Measurements from ENCODE around the gene HCN3.

Gene HCN3

DNA sequence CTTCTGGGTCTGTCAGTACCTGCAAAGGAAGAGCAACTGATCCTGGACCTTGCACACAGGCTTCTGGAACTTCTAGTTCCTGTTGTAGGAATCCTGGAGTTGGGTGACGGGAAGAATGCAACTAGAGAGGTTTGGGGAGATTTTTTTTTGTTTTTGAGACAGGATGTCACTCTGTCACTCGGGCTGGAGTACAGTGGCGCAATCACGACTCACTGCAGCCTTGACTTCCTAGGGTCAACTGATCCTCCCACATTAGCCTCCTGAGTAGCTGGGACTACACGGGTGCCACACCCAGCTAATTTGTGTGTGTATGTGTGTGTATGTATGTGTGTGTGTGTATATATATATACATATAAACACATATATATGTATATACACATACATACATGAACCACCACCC, 40.8 kb upstream of the HCN3 start:
- Histone ChIP-seq H3K4me3 (ENCODE audit: low read length) (no peak overlapping the region), H3K36me3 (replicated peaks; ENCODE audit: insufficient read depth, low read length) (no peaks in the 10 kb centered on the region), H3K4me2 (ENCODE audit: low read depth, low read length) (no peak overlapping the region), H3K9me3 (replicated peaks; ENCODE audit: insufficient read depth, low read length) (no peaks in the 10 kb centered on the region), H3K9me2 (replicated peaks; ENCODE audit: insufficient read depth, low read length) (no peaks in the 10 kb centered on the region), H3K79me2 (ENCODE audit: low read length) (0 out of 2 replicates have a peak, but pooled peaks cover 6% of the 10 kb centered on the region), H3F3A (ENCODE audit: insufficient read depth, low read length) (no peaks in the 10 kb centered on the region), H2AFZ (ENCODE audit: low read length) (no peak overlapping the region), H3K9ac (ENCODE audit: low read length) (no peak overlapping the region), H3K27me3 (replicated peaks; ENCODE audit: insufficient read depth, low read length) (no peaks in the 10 kb centered on the region), H3K4me1 (ENCODE audit: low read length) (peaks cover 3% of the 10 kb centered on the region; the same call in 1 of the 2 replicates), H4K20me1 (ENCODE audit: insufficient read depth, low read length) (no peaks in the 10 kb centered on the region), H3K27ac (ENCODE audit: low read length) (no peak overlapping the region)
- TF ChIP-seq, protein P1, sequence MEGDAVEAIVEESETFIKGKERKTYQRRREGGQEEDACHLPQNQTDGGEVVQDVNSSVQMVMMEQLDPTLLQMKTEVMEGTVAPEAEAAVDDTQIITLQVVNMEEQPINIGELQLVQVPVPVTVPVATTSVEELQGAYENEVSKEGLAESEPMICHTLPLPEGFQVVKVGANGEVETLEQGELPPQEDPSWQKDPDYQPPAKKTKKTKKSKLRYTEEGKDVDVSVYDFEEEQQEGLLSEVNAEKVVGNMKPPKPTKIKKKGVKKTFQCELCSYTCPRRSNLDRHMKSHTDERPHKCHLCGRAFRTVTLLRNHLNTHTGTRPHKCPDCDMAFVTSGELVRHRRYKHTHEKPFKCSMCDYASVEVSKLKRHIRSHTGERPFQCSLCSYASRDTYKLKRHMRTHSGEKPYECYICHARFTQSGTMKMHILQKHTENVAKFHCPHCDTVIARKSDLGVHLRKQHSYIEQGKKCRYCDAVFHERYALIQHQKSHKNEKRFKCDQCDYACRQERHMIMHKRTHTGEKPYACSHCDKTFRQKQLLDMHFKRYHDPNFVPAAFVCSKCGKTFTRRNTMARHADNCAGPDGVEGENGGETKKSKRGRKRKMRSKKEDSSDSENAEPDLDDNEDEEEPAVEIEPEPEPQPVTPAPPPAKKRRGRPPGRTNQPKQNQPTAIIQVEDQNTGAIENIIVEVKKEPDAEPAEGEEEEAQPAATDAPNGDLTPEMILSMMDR (IDR thresholded peaks at IDR 0.05; ENCODE audit: low read length) = no peak
- TF ChIP-seq EZH2phosphoT487 (IDR thresholded peaks at IDR 0.05; ENCODE audit: low read length) (no peak), EZH2 (optimal IDR thresholded peaks at IDR 0.05; ENCODE audit: low read depth, low read length) (no peak)
- DNase-seq = no peak

DNA sequence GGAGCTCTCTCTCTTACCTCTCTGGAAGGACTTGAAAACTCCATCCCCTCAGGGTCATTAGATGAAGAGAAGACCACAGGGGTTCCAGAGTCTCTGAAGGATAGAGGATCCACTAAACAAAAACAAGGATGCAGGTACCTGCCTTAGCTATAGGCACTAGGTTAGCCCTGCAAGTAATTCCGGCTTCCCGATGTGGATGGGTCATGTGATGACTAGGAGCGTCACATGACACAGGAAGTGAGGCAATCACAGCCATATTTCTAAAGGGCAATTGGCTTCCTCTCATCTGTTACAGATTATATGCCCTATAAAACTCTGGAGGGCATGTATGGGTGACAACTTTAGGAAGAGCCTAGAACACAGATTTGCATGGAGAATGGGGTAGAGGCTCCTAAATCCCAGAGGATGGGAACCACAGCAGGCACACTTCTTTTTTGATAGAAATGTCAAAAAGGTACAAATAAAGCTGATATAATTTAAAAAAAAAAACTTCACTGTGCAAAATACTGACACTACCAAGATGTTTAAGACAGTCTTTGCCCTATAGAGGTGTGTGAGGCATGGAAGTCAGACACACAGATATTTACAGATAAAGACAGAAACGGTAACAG, 36.1 kb upstream of the HCN3 start:
- H3K27ac ChIP-seq (ENCODE audit: low read length) = no peak overlapping the region
- peak overlapping the region; percentile 58 for H3K4me3 ChIP-seq (ENCODE audit: low read length)
- no peaks in the 10 kb centered on the region for H3K9me3 ChIP-seq (replicated peaks; ENCODE audit: insufficient read depth, low read length)
- H3F3A ChIP-seq (ENCODE audit: insufficient read depth, low read length) = peaks cover 14% of the 10 kb centered on the region
- peak overlapping the region; percentile 37 for H3K4me2 ChIP-seq (ENCODE audit: low read depth, low read length)
- peak overlapping the region; percentile 30; the same call in 1 of the 2 replicates for H3K9ac ChIP-seq (ENCODE audit: low read length)
- 0 out of 2 replicates have a peak, but pooled peaks cover 6% of the 10 kb centered on the region for H3K79me2 ChIP-seq (ENCODE audit: low read length)
- H3K9me2 ChIP-seq (replicated peaks; ENCODE audit: insufficient read depth, low read length) = no peaks in the 10 kb centered on the region
- TF ChIP-seq, protein P1 (IDR thresholded peaks at IDR 0.05; ENCODE audit: low read length) = no peak
- TF ChIP-seq EZH2phosphoT487 (IDR thresholded peaks at IDR 0.05; ENCODE audit: low read length) (no peak), EZH2 (optimal IDR thresholded peaks at IDR 0.05; ENCODE audit: low read depth, low read length) (no peak)
- peak overlapping the region; percentile 68 for H2AFZ ChIP-seq (ENCODE audit: low read length)
- no peaks in the 10 kb centered on the region for H4K20me1 ChIP-seq (ENCODE audit: insufficient read depth, low read length)
- H3K4me1 ChIP-seq (ENCODE audit: low read length) = peaks cover 13% of the 10 kb centered on the region
- H3K27me3 ChIP-seq (replicated peaks; ENCODE audit: insufficient read depth, low read length) = no peaks in the 10 kb centered on the region
- peak; percentile 89 for DNase-seq
- no peaks in the 10 kb centered on the region for H3K36me3 ChIP-seq (replicated peaks; ENCODE audit: insufficient read depth, low read length)

GRCh38 chr1:155241841-155242264, 35.4 kb upstream of the HCN3 start:
- no peak for DNase-seq
- Histone ChIP-seq H3K36me3 (replicated peaks; ENCODE audit: insufficient read depth, low read length) (no peaks in the 10 kb centered on the region), H4K20me1 (ENCODE audit: insufficient read depth, low read length) (no peaks in the 10 kb centered on the region), H3K9me2 (replicated peaks; ENCODE audit: insufficient read depth, low read length) (no peaks in the 10 kb centered on the region), H3K9me3 (replicated peaks; ENCODE audit: insufficient read depth, low read length) (no peaks in the 10 kb centered on the region), H3F3A (ENCODE audit: insufficient read depth, low read length) (peaks cover 14% of the 10 kb centered on the region), H3K4me3 (ENCODE audit: low read length) (no peak overlapping the region), H3K9ac (ENCODE audit: low read length) (no peak overlapping the region), H3K27ac (ENCODE audit: low read length) (no peak overlapping the region), H2AFZ (ENCODE audit: low read length) (peak overlapping the region; percentile 68), H3K4me1 (ENCODE audit: low read length) (peaks cover 13% of the 10 kb centered on the region), H3K4me2 (ENCODE audit: low read depth, low read length) (peak overlapping the region; percentile 37), H3K27me3 (replicated peaks; ENCODE audit: insufficient read depth, low read length) (no peaks in the 10 kb centered on the region), H3K79me2 (ENCODE audit: low read length) (0 out of 2 replicates have a peak, but pooled peaks cover 6% of the 10 kb centered on the region)
- TF ChIP-seq, protein P1 (IDR thresholded peaks at IDR 0.05; ENCODE audit: low read length) = no peak
- TF ChIP-seq EZH2 (optimal IDR thresholded peaks at IDR 0.05; ENCODE audit: low read depth, low read length) (no peak), EZH2phosphoT487 (IDR thresholded peaks at IDR 0.05; ENCODE audit: low read length) (no peak)

Measured in MM.1S (cell line).